Panc1 (cell line): ENCODE results near the gene GALNT15. TPM values are rescaled to one million over a fixed set of nuclear protein-coding genes. Genes with fewer than 3 reads are reported as not detected.

ENCODE experiments used
- ATAC-seq: fragments of 200-7000 bp; cut with Tn5 transposase; 2 replicates; pipeline ENCODE4 v1.9.1; 2020; ENCODE audit warnings: mild to moderate bottlenecking, moderate library complexity
- BruUV-seq: library from RNA; stranded (reverse); fragments of 400-500 nt; replicated peaks from 2 replicates; lab custom pipeline; 2021; lab: Mats Ljungman, UMichigan
- CTCF ChIA-PET: fragments of 300-600 bp; sonication (Branson Sonifier 250); formaldehyde crosslinking; loops from one replicate; lab custom pipeline; 2022; ENCODE audit warnings: antibody characterized with exemption; lab: Charles Lee
- POLR2A ChIA-PET: fragments of 300-600 bp; sonication (Branson Sonifier 250); formaldehyde crosslinking; loops from one replicate; lab custom pipeline; 2022; ENCODE audit warnings: antibody characterized with exemption; lab: Charles Lee
- DNase-seq: peaks from one replicate; pipeline ENCODE4 v3.0.0-alpha.2; 2010; ENCODE audit warnings: low read depth, low spot score
- H3K27ac ChIP-seq: 2 replicates; pipeline ENCODE4 v1.5.1; 2011; ENCODE audit warnings: mild to moderate bottlenecking, low read length, inconsistent platforms
- H3K27me3 ChIP-seq: fragments of 200-500 bp; sonication (Bioruptor generic); 2 replicates; pipeline ENCODE4 v1.6.0; 2014; ENCODE audit warnings: low read length, inconsistent platforms; ENCODE audit not compliant: control insufficient read depth, insufficient read depth
- H3K36me3 ChIP-seq: fragments of 200-500 bp; sonication (Bioruptor generic); 2 replicates; pipeline ENCODE4 v1.5.1; 2014; ENCODE audit warnings: inconsistent platforms, mild to moderate bottlenecking, low read length, moderate library complexity; ENCODE audit not compliant: control insufficient read depth, insufficient read depth
- H3K4me1 ChIP-seq: 2 replicates; pipeline ENCODE4 v1.5.1; 2011; ENCODE audit warnings: inconsistent platforms, mild to moderate bottlenecking, low read length, moderate library complexity; ENCODE audit not compliant: control insufficient read depth, insufficient read depth
- H3K4me3 ChIP-seq, 2 experiments: 2 replicates each; pipeline ENCODE4 v1.5.1; 2011 to 2012; ENCODE audit warnings: low read depth in 2 of 2, low read length in 2 of 2, mild to moderate bottlenecking in 2 of 2, inconsistent platforms in 1 of 2, moderate library complexity in 1 of 2
- H3K9me3 ChIP-seq: fragments of 200-500 bp; sonication (Bioruptor generic); 2 replicates; pipeline ENCODE4 v1.5.1; 2014; ENCODE audit warnings: low read depth, mild to moderate bottlenecking, inconsistent platforms, low read length, moderate library complexity; ENCODE audit not compliant: control insufficient read depth, insufficient read depth
- CTCF ChIP-seq: fragments of 450-650 bp; IDR thresholded peaks from 2 replicates; pipeline ENCODE4 v1.5.1; 2017; ENCODE audit warnings: mild to moderate bottlenecking
- POLR2AphosphoS5 ChIP-seq: IDR thresholded peaks from 2 replicates; pipeline ENCODE4 v1.6.1; 2012; ENCODE audit warnings: mild to moderate bottlenecking, low read depth, low read length, moderate library complexity
- REST ChIP-seq, 2 experiments: IDR thresholded peaks; 2 replicates each; pipeline ENCODE4 v1.6.1; 2011 to 2012; ENCODE audit warnings: low read depth in 2 of 2, control low read depth in 1 of 2, low read length in 1 of 2, mild to moderate bottlenecking in 1 of 2, moderate library complexity in 1 of 2; ENCODE audit not compliant: insufficient read depth in 1 of 2
- SIN3A ChIP-seq: IDR thresholded peaks from 2 replicates; pipeline ENCODE4 v1.6.1; 2012; ENCODE audit warnings: low read depth, mild to moderate bottlenecking, low read length, moderate library complexity, borderline replicate concordance; ENCODE audit not compliant: insufficient read depth
- TCF7L2 ChIP-seq: IDR thresholded peaks from 2 replicates; pipeline ENCODE4 v1.6.1; 2011; ENCODE audit warnings: mild to moderate bottlenecking, low read depth, low read length, inconsistent platforms
- in situ Hi-C: cut with HindIII; loops from 2 replicates; pipeline ENCODE4 v1.10.0; 2016; ENCODE audit warnings: low sequenced_read_pairs, low pct_unique_long_range_greater_than_20kb
- intact Hi-C: fragments of 100-400 bp; cut with micrococcal nuclease; formaldehyde crosslinking; loops from one replicate; pipeline ENCODE4 v1.10.0; 2022; ENCODE audit not compliant: unreplicated experiment
- total RNA-seq: library from RNA; stranded (reverse); gene quantifications from one replicate; pipeline ENCODE4 v1.2.1, GENCODE V29; 2021; ENCODE audit not compliant: unreplicated experiment

The GALNT15 gene
- total RNA-seq, 1 experiment from 2014 or later = 0.10 TPM

- CTCF ChIA-PET = no interaction called here
- BruUV-seq = no TSS peak
Measured at GRCh38 chr3:16264174-16264707, 89.8 kb downstream of the GALNT15 start.

More at GRCh38 chr3:16264174-16264707, 89.8 kb downstream of the GALNT15 start:
- H3K9me3 ChIP-seq = no peaks in the 10 kb centered on the region
- POLR2A ChIA-PET = interaction anchor here (0.5 to 0.8 kb wide), 5 partner anchors 17 to 634 kb away, joined by 3 to 12 read pairs (median 3); no protein-coding TSS in a partner anchor
- ATAC-seq (no peak), DNase-seq (no peak)
- peaks cover 9% of the 10 kb centered on the region; the same call in 1 of the 2 replicates for H3K4me1 ChIP-seq
- peaks cover 18% of the 10 kb centered on the region for H3K36me3 ChIP-seq
- H3K27ac ChIP-seq = peak overlapping the region; percentile 90
- in situ Hi-C loops = no loop called here
- intact Hi-C loops = no loop called here
- peak overlapping the region; percentile 99 for H3K4me3 ChIP-seq
- TF ChIP-seq TCF7L2 (no peak), CTCF (no peak), SIN3A (no peak), REST (IDR thresholded peaks at IDR 0.05; ENCODE audit: insufficient read depth in 1 of 2, low read depth in 2 of 2, low read length in 1 of 2) (no peak), POLR2AphosphoS5 (no peak)
- no peaks in the 10 kb centered on the region for H3K27me3 ChIP-seq
